Measurements from ENCODE around the gene AFAP1L1. TPM values are rescaled to one million over a fixed set of nuclear protein-coding genes. Genes with fewer than 3 reads are reported as not detected.

Gene AFAP1L1
- total RNA-seq, 4 donors from 2014 or later, result 4.8 to 11.6 (median 7.3) TPM

DNA sequence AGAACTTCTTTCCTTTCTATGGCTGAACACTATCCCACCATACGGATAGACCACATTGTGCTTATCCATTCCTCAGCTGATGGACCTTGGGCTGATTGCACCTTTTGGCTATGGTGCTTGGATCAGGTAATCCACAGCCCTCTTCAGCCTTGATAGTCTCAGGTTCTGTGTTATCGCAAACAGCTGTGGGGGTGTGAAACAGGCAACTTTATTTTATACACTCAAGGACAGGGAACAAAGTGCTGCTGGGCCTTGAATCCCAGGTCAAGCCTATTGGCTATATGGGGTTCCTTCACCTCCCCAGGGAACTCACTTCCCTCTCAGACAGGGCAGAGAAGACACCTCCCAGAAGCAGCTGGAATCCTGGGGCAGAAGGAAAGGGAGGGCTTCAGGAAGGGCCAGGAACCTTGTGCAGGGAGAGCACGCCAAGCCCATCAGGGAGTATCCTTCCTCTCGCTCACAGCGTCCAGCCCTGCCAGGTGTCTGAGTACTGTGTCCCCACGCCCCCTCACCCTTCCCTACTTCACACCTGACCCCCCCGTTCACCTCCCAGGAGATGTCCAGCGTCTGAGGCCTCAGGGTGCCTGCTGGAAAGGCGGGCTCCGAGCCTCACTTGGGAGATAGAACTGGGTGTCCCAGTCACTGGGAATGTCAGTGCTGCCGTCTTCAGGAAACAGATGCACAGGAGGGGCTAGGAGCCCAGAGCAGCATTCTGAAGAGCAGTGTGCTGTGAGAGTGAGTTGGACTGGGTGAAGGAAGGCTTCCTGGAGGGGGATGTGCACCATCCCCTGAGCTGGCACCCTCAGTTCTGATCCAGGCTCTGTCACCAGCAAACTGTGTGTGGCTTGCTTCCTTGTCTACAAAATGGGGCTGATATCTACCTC, 32.8 kb downstream of the AFAP1L1 start:
- no peak overlapping the region for H3K27ac ChIP-seq
- TF ChIP-seq POLR2A (IDR thresholded peaks at IDR 0.05) (no peak), EP300 (IDR thresholded peaks at IDR 0.05) (no peak), POLR2AphosphoS5 (IDR thresholded peaks at IDR 0.05) (no peak)
- TF ChIP-seq, protein P1, sequence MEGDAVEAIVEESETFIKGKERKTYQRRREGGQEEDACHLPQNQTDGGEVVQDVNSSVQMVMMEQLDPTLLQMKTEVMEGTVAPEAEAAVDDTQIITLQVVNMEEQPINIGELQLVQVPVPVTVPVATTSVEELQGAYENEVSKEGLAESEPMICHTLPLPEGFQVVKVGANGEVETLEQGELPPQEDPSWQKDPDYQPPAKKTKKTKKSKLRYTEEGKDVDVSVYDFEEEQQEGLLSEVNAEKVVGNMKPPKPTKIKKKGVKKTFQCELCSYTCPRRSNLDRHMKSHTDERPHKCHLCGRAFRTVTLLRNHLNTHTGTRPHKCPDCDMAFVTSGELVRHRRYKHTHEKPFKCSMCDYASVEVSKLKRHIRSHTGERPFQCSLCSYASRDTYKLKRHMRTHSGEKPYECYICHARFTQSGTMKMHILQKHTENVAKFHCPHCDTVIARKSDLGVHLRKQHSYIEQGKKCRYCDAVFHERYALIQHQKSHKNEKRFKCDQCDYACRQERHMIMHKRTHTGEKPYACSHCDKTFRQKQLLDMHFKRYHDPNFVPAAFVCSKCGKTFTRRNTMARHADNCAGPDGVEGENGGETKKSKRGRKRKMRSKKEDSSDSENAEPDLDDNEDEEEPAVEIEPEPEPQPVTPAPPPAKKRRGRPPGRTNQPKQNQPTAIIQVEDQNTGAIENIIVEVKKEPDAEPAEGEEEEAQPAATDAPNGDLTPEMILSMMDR (IDR thresholded peaks at IDR 0.05), result no peak
- H3K36me3 ChIP-seq, result peaks cover 33% of the 10 kb centered on the region
- H3K9me3 ChIP-seq, result no peaks in the 10 kb centered on the region
- 88% methylated on average over 11 of the region's 11 CpGs for WGBS
- H3K4me1 ChIP-seq, result no peaks in the 10 kb centered on the region
- no peaks in the 10 kb centered on the region for H3K27me3 ChIP-seq
- DNase-seq (ENCODE audit: low spot score in 2 of 2), result no peak
- no peak overlapping the region for H3K4me3 ChIP-seq

DNA sequence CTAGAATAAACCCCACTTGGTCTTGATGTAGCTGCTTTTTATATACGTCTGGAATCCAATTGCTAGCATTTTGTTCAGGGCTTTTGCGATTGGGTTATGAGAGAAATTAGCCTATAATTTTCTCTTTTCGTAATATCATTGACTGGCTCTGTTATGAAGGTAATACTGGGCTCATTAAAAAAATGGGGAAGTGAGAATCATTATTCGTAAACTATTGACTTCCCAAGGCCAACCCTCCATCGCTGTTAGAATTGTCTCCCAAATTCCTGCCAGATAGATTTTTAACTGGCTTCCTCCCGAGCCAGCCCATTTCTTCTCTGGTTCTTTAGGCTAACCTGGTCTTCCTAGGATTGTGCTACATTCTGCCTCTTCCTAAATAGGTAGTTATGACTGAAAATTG, 37.7 kb downstream of the AFAP1L1 start:
- H3K36me3 ChIP-seq, result peaks cover 23% of the 10 kb centered on the region
- 83% methylated on average over 6 of the region's 6 CpGs for WGBS
- DNase-seq (ENCODE audit: low spot score in 2 of 2), result no peak
- H3K27ac ChIP-seq, result no peak overlapping the region
- TF ChIP-seq EP300 (IDR thresholded peaks at IDR 0.05), result no peak
- no peak for TF ChIP-seq POLR2AphosphoS5 (IDR thresholded peaks at IDR 0.05)
- no peak overlapping the region for H3K4me3 ChIP-seq
- peaks cover 3% of the 10 kb centered on the region for H3K4me1 ChIP-seq
- H3K9me3 ChIP-seq, result no peaks in the 10 kb centered on the region
- H3K27me3 ChIP-seq, result no peaks in the 10 kb centered on the region

DNA sequence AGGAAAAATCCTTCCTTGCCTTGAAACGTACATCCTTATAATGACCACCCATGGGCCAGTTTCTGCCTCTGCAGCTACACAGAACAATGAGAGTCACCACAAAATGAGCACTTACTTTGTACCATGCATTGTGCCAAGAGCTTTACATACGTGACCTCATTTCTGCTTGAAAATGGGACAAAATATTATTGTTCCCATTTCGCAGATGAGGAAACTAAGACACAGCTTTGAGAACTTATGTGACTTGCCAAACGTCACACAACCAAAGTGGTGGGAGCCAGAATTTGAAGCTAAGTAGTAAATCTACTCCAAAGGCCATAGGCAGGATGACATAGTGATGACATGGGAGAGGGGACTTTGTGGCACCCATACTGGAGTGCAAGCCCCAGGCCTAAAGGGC, 38.8 kb downstream of the AFAP1L1 start:
- Histone ChIP-seq H3K27me3 (no peaks in the 10 kb centered on the region), H3K9me3 (no peaks in the 10 kb centered on the region), H3K4me3 (no peak overlapping the region), H3K36me3 (peaks cover 20% of the 10 kb centered on the region), H3K4me1 (peaks cover 3% of the 10 kb centered on the region), H3K27ac (no peak overlapping the region)
- 94% methylated on average over 4 of the region's 4 CpGs for WGBS
- no peak for DNase-seq (ENCODE audit: low spot score in 2 of 2)
- no peak for TF ChIP-seq EP300 (IDR thresholded peaks at IDR 0.05)
- no peak for TF ChIP-seq POLR2A (IDR thresholded peaks at IDR 0.05)
- TF ChIP-seq, protein P1 (IDR thresholded peaks at IDR 0.05), result no peak

DNA sequence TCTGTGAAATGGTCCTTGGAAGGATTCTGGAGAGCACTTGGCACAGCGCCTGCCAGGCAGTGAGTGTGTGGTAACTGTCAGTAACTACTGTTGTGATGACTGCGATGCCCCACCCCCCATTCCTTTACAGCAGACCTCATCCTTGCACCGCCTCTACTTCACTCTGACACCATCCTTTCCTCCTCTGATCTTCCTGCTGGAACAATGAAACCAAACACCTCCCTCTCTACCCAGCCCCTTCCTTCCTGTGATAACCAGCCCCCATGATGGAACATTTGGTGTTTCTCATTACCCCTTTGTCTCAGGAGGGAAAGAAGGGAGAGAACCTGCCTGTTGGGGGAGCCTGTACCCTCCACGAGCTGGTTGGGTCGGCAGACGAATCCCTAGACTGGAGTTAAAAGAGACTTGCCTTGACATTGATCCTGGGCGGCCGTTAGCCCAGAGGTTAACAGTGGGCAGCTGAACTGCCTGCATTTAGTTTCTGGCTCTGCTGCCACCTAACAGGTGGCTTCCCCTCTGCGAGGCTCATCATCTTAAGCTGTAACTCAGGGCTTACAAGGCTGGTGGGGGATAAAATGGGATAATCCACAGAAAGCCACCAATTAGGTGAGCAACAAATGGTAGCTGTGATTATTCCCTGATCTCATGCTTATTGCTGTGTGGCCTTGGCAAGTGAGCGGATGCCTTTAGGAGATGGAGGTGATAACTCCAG, 39.4 kb downstream of the AFAP1L1 start:
- Histone ChIP-seq H3K9me3 (no peaks in the 10 kb centered on the region), H3K4me3 (no peak overlapping the region), H3K27ac (no peak overlapping the region), H3K27me3 (no peaks in the 10 kb centered on the region), H3K36me3 (peaks cover 19% of the 10 kb centered on the region), H3K4me1 (peaks cover 3% of the 10 kb centered on the region)
- WGBS, result 82% methylated on average over 10 of the region's 10 CpGs
- no peak for TF ChIP-seq POLR2A (IDR thresholded peaks at IDR 0.05)
- TF ChIP-seq POLR2AphosphoS5 (IDR thresholded peaks at IDR 0.05), result no peak
- TF ChIP-seq, protein P1 (IDR thresholded peaks at IDR 0.05), result no peak
- no peak for TF ChIP-seq EP300 (IDR thresholded peaks at IDR 0.05)
- DNase-seq (ENCODE audit: low spot score in 2 of 2), result no peak

DNA sequence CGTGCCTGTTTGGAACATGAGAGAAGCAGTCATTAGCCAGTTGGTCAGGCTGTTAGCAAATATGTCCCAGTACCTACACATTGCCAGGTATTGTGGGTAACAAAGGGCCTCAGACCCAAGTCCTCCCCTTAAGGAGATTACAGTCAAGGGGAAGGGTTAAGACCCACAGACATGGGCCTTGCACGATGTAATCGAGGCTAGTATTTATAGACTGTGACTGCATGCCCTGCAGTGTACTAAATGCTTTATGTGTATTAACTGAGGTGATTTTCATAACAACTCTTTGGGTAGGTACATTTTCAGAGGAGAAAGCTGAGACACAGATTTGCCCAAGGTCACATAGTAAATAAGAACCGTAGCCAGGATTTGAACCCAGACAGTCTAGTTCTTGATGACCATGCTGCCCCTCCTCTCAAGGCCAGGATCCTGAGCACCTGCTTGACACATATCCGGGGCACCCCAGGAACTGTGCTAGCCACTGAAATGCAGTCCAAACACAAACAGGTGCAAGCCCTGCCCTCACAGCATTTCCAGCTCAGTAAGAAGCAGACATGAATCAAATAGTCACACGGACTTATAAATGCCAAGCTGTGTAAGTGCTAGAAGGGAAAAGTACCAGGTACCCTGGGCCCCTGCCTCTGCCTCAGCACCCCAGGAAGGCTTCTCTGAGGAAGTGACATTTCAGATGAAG, 41.6 kb downstream of the AFAP1L1 start:
- TF ChIP-seq EP300 (IDR thresholded peaks at IDR 0.05), result no peak
- TF ChIP-seq, protein P1 (IDR thresholded peaks at IDR 0.05), result no peak
- TF ChIP-seq POLR2AphosphoS5 (IDR thresholded peaks at IDR 0.05), result no peak
- TF ChIP-seq POLR2A (IDR thresholded peaks at IDR 0.05), result no peak
- Histone ChIP-seq H3K4me3 (no peak overlapping the region), H3K9me3 (no peaks in the 10 kb centered on the region), H3K27me3 (no peaks in the 10 kb centered on the region), H3K27ac (no peak overlapping the region), H3K4me1 (peaks cover 3% of the 10 kb centered on the region), H3K36me3 (peaks cover 8% of the 10 kb centered on the region)
- WGBS, result 73% methylated on average over 6 of the region's 6 CpGs
- no peak for DNase-seq (ENCODE audit: low spot score in 2 of 2)
